SK-N-SH treated with all-trans-retinoic acid at 6 μM for 48 hours (cell line): ENCODE measurements around the gene ZNF831.

Experiments used
- ATAC-seq: fragments of 200-7000 bp; cut with Tn5 transposase; 3 replicates; pipeline ENCODE4 v1.9.1; 2020; ENCODE audit warnings: mild to moderate bottlenecking, moderate library complexity
- BACH2 ChIP-seq: fragments of 250-450 bp; sonication (Bioruptor Pico); IDR thresholded peaks from 2 replicates; pipeline ENCODE4 v1.9.0; 2021; ENCODE audit warnings: mild to moderate bottlenecking, borderline replicate concordance
- CSDC2 ChIP-seq: fragments of 250-450 bp; sonication (Bioruptor Pico); IDR thresholded peaks from 2 replicates; pipeline ENCODE4 v1.5.0; 2020; ENCODE audit warnings: mild to moderate bottlenecking, moderate library complexity
- ESRRG ChIP-seq: fragments of 250-450 bp; sonication (Bioruptor Pico); IDR thresholded peaks from 2 replicates; pipeline ENCODE4 v1.6.1; 2021; ENCODE audit warnings: mild to moderate bottlenecking
- ISL1 ChIP-seq: fragments of 250-450 bp; sonication (Bioruptor Pico); IDR thresholded peaks from 2 replicates; pipeline ENCODE4 v2.1.2; 2022; ENCODE audit warnings: mild to moderate bottlenecking, moderate library complexity
- OSR1 ChIP-seq: fragments of 250-450 bp; sonication (Bioruptor Pico); IDR thresholded peaks from 2 replicates; pipeline ENCODE4 v1.8.0; 2022; ENCODE audit warnings: moderate library complexity, mild to moderate bottlenecking, inconsistent platforms
- PPARA ChIP-seq: fragments of 250-450 bp; sonication (Bioruptor Pico); IDR thresholded peaks from 2 replicates; pipeline ENCODE4 v1.5.0; 2020; ENCODE audit warnings: mild to moderate bottlenecking, borderline replicate concordance
- RARB ChIP-seq: fragments of 250-450 bp; sonication (Bioruptor Pico); IDR thresholded peaks from 2 replicates; pipeline ENCODE4 v1.8.0; 2021; ENCODE audit warnings: mild to moderate bottlenecking, moderate library complexity
- SNAI2 ChIP-seq: fragments of 250-450 bp; sonication (Bioruptor Pico); IDR thresholded peaks from 2 replicates; pipeline ENCODE4 v1.5.0; 2020; ENCODE audit warnings: mild to moderate bottlenecking, moderate library complexity
- TOX ChIP-seq: fragments of 250-450 bp; sonication (Bioruptor Pico); IDR thresholded peaks from 2 replicates; pipeline ENCODE4 v1.8.0; 2021; ENCODE audit warnings: mild to moderate bottlenecking, moderate library complexity, borderline replicate concordance
- ZC3H10 ChIP-seq: fragments of 250-450 bp; sonication (Bioruptor Pico); IDR thresholded peaks from 2 replicates; pipeline ENCODE4 v1.5.1; 2021; ENCODE audit warnings: mild to moderate bottlenecking, moderate library complexity
- ZFP3 ChIP-seq: fragments of 250-450 bp; sonication (Bioruptor Pico); IDR thresholded peaks from 2 replicates; pipeline ENCODE4 v1.5.0; 2020; ENCODE audit warnings: mild to moderate bottlenecking, moderate library complexity
- ZFP30 ChIP-seq: fragments of 450-650 bp; formaldehyde crosslinking; IDR thresholded peaks from 2 replicates; pipeline ENCODE4 v1.5.0; 2022; ENCODE audit warnings: mild to moderate bottlenecking, moderate library complexity
- ZNF70 ChIP-seq: fragments of 450-650 bp; formaldehyde crosslinking; IDR thresholded peaks from 2 replicates; pipeline ENCODE4 v1.5.0; 2020; ENCODE audit warnings: mild to moderate bottlenecking, moderate library complexity
- TF ChIP-seq, protein P1 (sequence below): fragments of 250-450 bp; sonication (Bioruptor Pico); IDR thresholded peaks from 2 replicates; pipeline ENCODE4 v1.8.0; 2020; ENCODE audit warnings: mild to moderate bottlenecking, moderate library complexity, borderline replicate concordance
- TF ChIP-seq, protein P2 (sequence below): fragments of 250-450 bp; sonication (Bioruptor Pico); IDR thresholded peaks from 2 replicates; pipeline ENCODE4 v1.5.1; 2021; ENCODE audit warnings: mild to moderate bottlenecking, moderate library complexity
- TF ChIP-seq, protein P3 (sequence below): fragments of 250-450 bp; sonication (Bioruptor Pico); IDR thresholded peaks from 2 replicates; pipeline ENCODE4 v1.5.0; 2020; ENCODE audit warnings: mild to moderate bottlenecking, moderate library complexity
- TF ChIP-seq, protein P4 (sequence below): fragments of 250-450 bp; sonication (Bioruptor Pico); IDR thresholded peaks from 2 replicates; pipeline ENCODE4 v1.5.1; 2020; ENCODE audit warnings: low read depth, mild to moderate bottlenecking, moderate library complexity

Gene ZNF831

DNA sequence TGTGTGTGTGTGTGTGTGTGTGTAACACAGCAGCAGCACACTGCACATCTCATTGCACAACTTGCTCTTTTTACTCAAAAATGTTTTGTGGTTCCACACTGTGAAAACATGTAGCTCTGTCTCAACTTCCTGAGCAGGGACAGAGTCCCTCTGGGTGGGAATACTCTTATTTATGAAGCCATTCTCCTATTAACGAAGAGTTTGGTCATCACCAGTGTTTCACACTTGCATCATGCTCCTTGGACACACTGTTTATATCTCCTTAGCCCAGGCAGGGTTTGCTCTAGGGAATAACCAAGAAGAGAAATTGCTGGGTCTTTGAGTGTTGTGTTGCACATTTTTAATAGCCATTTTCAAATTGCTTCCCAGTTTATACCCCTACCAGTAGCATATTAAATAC is 53.6 kb downstream of the ZNF831 start:
- ATAC-seq, result no peak
- TF ChIP-seq OSR1, result no peak
- TF ChIP-seq, protein P1, sequence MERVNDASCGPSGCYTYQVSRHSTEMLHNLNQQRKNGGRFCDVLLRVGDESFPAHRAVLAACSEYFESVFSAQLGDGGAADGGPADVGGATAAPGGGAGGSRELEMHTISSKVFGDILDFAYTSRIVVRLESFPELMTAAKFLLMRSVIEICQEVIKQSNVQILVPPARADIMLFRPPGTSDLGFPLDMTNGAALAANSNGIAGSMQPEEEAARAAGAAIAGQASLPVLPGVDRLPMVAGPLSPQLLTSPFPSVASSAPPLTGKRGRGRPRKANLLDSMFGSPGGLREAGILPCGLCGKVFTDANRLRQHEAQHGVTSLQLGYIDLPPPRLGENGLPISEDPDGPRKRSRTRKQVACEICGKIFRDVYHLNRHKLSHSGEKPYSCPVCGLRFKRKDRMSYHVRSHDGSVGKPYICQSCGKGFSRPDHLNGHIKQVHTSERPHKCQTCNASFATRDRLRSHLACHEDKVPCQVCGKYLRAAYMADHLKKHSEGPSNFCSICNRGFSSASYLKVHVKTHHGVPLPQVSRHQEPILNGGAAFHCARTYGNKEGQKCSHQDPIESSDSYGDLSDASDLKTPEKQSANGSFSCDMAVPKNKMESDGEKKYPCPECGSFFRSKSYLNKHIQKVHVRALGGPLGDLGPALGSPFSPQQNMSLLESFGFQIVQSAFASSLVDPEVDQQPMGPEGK (CRISPR knock-in tag), result no peak
- no peak for TF ChIP-seq RARB (CRISPR knock-in tag)
- TF ChIP-seq ZFP3, result no peak
- TF ChIP-seq SNAI2, result no peak

DNA sequence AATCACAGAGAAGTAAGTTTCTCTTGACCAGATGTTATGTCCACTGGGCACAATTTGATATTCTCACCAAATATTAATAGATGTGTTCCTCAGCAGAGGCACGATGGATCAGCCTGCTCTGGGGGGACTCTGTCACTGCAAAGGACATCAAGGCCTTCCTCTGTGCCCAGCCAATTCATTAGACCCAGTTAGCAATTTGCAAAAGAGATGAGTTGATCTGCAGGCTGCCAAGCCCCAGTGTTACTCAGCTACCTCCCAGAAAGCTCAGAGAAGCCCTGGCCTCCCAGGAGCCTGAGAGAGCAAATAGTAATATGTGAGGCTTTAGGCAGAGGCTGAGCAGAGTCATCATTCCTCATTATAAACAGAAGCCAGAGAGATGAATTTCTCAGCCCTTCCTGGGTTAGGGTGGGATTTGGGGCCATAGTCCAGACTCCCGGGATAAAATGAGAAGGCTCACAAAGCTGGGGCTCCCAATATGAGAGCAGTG is 54.2 kb downstream of the ZNF831 start:
- no peak for ATAC-seq

DNA sequence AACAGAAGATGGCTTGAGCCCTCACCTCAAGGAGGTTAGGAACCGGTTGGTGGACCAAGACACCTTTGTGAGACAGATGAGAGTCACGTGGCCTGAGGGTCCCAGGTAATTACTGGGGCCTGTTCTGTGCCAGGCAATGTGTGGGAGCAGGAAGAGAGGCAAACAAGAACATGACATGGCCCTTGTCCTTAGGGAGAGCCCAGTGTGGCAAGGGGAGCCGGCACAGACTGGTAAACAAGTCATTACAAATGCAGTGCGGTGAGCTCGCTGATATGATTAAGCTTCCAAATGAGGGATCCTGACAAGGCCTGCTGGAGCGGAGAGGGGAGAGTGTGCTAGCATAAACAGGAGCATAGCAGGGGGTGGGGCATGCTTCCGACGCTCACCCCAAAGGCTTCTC is 55.6 kb downstream of the ZNF831 start:
- TF ChIP-seq PPARA, result no peak
- TF ChIP-seq ZFP3, result no peak
- TF ChIP-seq, protein P2, sequence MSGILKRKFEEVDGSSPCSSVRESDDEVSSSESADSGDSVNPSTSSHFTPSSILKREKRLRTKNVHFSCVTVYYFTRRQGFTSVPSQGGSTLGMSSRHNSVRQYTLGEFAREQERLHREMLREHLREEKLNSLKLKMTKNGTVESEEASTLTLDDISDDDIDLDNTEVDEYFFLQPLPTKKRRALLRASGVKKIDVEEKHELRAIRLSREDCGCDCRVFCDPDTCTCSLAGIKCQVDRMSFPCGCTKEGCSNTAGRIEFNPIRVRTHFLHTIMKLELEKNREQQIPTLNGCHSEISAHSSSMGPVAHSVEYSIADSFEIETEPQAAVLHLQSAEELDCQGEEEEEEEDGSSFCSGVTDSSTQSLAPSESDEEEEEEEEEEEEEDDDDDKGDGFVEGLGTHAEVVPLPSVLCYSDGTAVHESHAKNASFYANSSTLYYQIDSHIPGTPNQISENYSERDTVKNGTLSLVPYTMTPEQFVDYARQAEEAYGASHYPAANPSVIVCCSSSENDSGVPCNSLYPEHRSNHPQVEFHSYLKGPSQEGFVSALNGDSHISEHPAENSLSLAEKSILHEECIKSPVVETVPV (CRISPR knock-in tag), result no peak
- no peak for TF ChIP-seq CSDC2 (CRISPR knock-in tag)
- no peak for TF ChIP-seq SNAI2
- no peak for TF ChIP-seq ZC3H10 (CRISPR knock-in tag)
- TF ChIP-seq ISL1 (CRISPR knock-in tag), result no peak
- TF ChIP-seq, protein P3, sequence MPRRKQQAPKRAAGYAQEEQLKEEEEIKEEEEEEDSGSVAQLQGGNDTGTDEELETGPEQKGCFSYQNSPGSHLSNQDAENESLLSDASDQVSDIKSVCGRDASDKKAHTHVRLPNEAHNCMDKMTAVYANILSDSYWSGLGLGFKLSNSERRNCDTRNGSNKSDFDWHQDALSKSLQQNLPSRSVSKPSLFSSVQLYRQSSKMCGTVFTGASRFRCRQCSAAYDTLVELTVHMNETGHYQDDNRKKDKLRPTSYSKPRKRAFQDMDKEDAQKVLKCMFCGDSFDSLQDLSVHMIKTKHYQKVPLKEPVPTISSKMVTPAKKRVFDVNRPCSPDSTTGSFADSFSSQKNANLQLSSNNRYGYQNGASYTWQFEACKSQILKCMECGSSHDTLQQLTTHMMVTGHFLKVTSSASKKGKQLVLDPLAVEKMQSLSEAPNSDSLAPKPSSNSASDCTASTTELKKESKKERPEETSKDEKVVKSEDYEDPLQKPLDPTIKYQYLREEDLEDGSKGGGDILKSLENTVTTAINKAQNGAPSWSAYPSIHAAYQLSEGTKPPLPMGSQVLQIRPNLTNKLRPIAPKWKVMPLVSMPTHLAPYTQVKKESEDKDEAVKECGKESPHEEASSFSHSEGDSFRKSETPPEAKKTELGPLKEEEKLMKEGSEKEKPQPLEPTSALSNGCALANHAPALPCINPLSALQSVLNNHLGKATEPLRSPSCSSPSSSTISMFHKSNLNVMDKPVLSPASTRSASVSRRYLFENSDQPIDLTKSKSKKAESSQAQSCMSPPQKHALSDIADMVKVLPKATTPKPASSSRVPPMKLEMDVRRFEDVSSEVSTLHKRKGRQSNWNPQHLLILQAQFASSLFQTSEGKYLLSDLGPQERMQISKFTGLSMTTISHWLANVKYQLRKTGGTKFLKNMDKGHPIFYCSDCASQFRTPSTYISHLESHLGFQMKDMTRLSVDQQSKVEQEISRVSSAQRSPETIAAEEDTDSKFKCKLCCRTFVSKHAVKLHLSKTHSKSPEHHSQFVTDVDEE (CRISPR knock-in tag), result no peak
- TF ChIP-seq, protein P1 (CRISPR knock-in tag), result no peak
- no peak for ATAC-seq

More for the DNA sequence above, 54.2 kb downstream of the ZNF831 start:
- TF ChIP-seq ZFP3, result no peak
- TF ChIP-seq, protein P3 (CRISPR knock-in tag), result no peak
- no peak for TF ChIP-seq ZNF70 (CRISPR knock-in tag)
- TF ChIP-seq TOX (CRISPR knock-in tag), result no peak
- TF ChIP-seq PPARA, result no peak
- TF ChIP-seq, all 23 proteins: peak for 0

DNA sequence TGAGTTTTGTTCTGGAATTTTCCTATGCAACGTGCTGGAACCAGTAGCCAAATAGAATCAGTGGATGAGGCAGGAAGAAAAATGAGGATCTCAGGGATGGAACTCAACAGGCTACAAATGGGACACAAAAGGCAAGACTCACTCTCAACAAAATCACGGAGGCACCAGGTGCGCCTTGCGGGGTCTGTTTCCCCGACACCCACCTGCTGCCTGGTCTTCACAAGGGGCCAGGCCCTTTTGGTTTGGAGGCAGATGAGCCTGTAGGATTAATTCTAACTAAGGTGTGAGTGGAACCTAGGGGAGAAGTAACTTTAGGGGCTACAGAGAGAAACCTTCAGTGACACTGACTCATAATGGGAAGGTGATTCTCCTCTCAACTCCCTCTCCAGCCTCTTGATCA is 56.5 kb downstream of the ZNF831 start:
- ATAC-seq, result no peak
- TF ChIP-seq, protein P3 (CRISPR knock-in tag), result no peak
- TF ChIP-seq, protein P2 (CRISPR knock-in tag), result no peak
- no peak for TF ChIP-seq CSDC2 (CRISPR knock-in tag)
- TF ChIP-seq ESRRG (CRISPR knock-in tag), result no peak
- TF ChIP-seq ISL1 (CRISPR knock-in tag), result no peak
- TF ChIP-seq BACH2 (CRISPR knock-in tag), result no peak
- TF ChIP-seq ZFP30, result no peak
- TF ChIP-seq, protein P4, sequence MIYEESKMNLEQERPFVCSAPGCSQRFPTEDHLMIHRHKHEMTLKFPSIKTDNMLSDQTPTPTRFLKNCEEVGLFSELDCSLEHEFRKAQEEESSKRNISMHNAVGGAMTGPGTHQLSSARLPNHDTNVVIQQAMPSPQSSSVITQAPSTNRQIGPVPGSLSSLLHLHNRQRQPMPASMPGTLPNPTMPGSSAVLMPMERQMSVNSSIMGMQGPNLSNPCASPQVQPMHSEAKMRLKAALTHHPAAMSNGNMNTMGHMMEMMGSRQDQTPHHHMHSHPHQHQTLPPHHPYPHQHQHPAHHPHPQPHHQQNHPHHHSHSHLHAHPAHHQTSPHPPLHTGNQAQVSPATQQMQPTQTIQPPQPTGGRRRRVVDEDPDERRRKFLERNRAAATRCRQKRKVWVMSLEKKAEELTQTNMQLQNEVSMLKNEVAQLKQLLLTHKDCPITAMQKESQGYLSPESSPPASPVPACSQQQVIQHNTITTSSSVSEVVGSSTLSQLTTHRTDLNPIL (CRISPR knock-in tag), result no peak
- no peak for TF ChIP-seq OSR1
- no peak for TF ChIP-seq ZC3H10 (CRISPR knock-in tag)
